Measurements from ENCODE around the gene LSM2.

DNA sequence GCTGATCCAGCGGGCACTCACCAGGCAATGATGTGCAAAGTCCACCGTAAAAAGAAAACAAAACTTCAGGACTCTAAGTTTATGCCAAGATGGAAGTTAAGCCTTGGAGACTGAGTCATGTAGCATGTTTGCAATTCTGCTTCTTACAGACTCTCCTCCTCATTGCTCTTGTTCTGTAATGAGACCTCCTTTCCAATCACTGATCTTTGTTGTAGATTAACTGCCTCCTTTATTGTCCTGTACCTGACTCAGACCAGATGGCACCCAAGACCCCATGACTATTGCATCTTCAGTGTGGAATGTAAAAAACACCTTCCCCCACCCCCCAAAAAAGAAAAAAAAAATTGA lies 44.7 kb upstream of the LSM2 start:
- no peak for TF ChIP-seq POLR2A (IDR thresholded peaks at IDR 0.05)
- TF ChIP-seq, protein P1, sequence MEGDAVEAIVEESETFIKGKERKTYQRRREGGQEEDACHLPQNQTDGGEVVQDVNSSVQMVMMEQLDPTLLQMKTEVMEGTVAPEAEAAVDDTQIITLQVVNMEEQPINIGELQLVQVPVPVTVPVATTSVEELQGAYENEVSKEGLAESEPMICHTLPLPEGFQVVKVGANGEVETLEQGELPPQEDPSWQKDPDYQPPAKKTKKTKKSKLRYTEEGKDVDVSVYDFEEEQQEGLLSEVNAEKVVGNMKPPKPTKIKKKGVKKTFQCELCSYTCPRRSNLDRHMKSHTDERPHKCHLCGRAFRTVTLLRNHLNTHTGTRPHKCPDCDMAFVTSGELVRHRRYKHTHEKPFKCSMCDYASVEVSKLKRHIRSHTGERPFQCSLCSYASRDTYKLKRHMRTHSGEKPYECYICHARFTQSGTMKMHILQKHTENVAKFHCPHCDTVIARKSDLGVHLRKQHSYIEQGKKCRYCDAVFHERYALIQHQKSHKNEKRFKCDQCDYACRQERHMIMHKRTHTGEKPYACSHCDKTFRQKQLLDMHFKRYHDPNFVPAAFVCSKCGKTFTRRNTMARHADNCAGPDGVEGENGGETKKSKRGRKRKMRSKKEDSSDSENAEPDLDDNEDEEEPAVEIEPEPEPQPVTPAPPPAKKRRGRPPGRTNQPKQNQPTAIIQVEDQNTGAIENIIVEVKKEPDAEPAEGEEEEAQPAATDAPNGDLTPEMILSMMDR (IDR thresholded peaks at IDR 0.05 in 4 of 5, conservative IDR thresholded peaks at IDR 0.05 in 1 of 5), result no peak

All from gastrocnemius medialis (tissue), 4 donors.